HL-60 (cell line): ENCODE measurements around the gene DIPK2B.

ENCODE experiments used
- DNase-seq, 2 experiments: peaks; one replicate each; pipeline ENCODE4 v3.0.0-alpha.2; 2010 to 2020; ENCODE audit warnings: low read depth in 1 of 2, low spot score in 1 of 2
- H3K27ac ChIP-seq: fragments of 250-450 bp; sonication (Bioruptor Pico); replicated peaks from 2 replicates; pipeline ENCODE4 v1.5.1; 2020; ENCODE audit warnings: mild to moderate bottlenecking, moderate library complexity
- H3K27me3 ChIP-seq: fragments of 250-450 bp; sonication (Bioruptor Pico); 2 replicates; pipeline ENCODE4 v1.5.1; 2021; ENCODE audit warnings: mild to moderate bottlenecking, moderate library complexity; ENCODE audit not compliant: insufficient read depth, poor library complexity, severe bottlenecking
- H3K4me3 ChIP-seq: replicated peaks from 2 replicates; pipeline ENCODE4 v1.5.1; 2011; ENCODE audit warnings: mild to moderate bottlenecking, control low read depth, low read length; ENCODE audit not compliant: insufficient read depth
- GABPA ChIP-seq: IDR thresholded peaks from 2 replicates; pipeline ENCODE4 v1.6.1; 2012; ENCODE audit warnings: low read depth
- POLR2AphosphoS5 ChIP-seq: IDR thresholded peaks from 2 replicates; pipeline ENCODE4 v1.6.1; 2012; ENCODE audit warnings: low read depth
- SPI1 ChIP-seq: IDR thresholded peaks from 2 replicates; pipeline ENCODE4 v1.6.1; 2012; ENCODE audit warnings: low read depth, mild to moderate bottlenecking, borderline replicate concordance
- TF ChIP-seq, protein P1 (sequence below): IDR thresholded peaks from 2 replicates; pipeline ENCODE4 v1.6.1; 2012; ENCODE audit warnings: low read depth; ENCODE audit not compliant: insufficient replicate concordance
- TF ChIP-seq, protein P2 (sequence below): IDR thresholded peaks from one replicate; pipeline ENCODE4 v1.5.1; 2011; ENCODE audit warnings: low read length, control low read depth, inconsistent platforms; ENCODE audit not compliant: insufficient read depth

The DIPK2B gene

DNA sequence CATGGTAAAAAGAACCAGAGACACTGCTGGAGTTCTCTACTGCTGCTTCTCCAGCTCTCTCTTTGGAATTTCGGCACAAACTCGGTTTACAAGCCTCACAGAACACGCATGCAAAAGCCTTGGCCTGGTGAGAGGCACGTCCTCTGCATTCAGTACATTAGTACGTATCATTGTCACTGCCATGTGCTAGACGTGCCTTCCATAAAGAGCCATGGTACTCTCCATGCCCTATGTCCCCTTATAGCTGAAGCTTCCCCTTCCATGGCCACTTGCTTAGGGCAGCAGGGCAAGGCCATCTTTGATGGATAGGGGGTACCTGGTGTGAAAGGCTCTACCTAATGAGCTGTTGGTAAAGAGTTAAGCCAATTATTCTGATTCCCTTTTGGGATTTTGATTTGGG lies 35.0 kb downstream of the DIPK2B start:
- H3K4me3 ChIP-seq = no peak overlapping the region
- no peak for DNase-seq
- H3K27ac ChIP-seq = no peak overlapping the region
- TF ChIP-seq GABPA = no peak
- TF ChIP-seq, protein P1, sequence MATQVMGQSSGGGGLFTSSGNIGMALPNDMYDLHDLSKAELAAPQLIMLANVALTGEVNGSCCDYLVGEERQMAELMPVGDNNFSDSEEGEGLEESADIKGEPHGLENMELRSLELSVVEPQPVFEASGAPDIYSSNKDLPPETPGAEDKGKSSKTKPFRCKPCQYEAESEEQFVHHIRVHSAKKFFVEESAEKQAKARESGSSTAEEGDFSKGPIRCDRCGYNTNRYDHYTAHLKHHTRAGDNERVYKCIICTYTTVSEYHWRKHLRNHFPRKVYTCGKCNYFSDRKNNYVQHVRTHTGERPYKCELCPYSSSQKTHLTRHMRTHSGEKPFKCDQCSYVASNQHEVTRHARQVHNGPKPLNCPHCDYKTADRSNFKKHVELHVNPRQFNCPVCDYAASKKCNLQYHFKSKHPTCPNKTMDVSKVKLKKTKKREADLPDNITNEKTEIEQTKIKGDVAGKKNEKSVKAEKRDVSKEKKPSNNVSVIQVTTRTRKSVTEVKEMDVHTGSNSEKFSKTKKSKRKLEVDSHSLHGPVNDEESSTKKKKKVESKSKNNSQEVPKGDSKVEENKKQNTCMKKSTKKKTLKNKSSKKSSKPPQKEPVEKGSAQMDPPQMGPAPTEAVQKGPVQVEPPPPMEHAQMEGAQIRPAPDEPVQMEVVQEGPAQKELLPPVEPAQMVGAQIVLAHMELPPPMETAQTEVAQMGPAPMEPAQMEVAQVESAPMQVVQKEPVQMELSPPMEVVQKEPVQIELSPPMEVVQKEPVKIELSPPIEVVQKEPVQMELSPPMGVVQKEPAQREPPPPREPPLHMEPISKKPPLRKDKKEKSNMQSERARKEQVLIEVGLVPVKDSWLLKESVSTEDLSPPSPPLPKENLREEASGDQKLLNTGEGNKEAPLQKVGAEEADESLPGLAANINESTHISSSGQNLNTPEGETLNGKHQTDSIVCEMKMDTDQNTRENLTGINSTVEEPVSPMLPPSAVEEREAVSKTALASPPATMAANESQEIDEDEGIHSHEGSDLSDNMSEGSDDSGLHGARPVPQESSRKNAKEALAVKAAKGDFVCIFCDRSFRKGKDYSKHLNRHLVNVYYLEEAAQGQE = no peak
- no peak for TF ChIP-seq POLR2AphosphoS5
- TF ChIP-seq SPI1 = no peak
- TF ChIP-seq, protein P2, sequence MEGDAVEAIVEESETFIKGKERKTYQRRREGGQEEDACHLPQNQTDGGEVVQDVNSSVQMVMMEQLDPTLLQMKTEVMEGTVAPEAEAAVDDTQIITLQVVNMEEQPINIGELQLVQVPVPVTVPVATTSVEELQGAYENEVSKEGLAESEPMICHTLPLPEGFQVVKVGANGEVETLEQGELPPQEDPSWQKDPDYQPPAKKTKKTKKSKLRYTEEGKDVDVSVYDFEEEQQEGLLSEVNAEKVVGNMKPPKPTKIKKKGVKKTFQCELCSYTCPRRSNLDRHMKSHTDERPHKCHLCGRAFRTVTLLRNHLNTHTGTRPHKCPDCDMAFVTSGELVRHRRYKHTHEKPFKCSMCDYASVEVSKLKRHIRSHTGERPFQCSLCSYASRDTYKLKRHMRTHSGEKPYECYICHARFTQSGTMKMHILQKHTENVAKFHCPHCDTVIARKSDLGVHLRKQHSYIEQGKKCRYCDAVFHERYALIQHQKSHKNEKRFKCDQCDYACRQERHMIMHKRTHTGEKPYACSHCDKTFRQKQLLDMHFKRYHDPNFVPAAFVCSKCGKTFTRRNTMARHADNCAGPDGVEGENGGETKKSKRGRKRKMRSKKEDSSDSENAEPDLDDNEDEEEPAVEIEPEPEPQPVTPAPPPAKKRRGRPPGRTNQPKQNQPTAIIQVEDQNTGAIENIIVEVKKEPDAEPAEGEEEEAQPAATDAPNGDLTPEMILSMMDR = no peak
- H3K27me3 ChIP-seq = no peaks in the 10 kb centered on the region

- no peaks in the 10 kb centered on the region for H3K27me3 ChIP-seq
- no peak for DNase-seq
Measured at GRCh38 chrX:45164995-45165394, 35.7 kb downstream of the DIPK2B start.

DNA sequence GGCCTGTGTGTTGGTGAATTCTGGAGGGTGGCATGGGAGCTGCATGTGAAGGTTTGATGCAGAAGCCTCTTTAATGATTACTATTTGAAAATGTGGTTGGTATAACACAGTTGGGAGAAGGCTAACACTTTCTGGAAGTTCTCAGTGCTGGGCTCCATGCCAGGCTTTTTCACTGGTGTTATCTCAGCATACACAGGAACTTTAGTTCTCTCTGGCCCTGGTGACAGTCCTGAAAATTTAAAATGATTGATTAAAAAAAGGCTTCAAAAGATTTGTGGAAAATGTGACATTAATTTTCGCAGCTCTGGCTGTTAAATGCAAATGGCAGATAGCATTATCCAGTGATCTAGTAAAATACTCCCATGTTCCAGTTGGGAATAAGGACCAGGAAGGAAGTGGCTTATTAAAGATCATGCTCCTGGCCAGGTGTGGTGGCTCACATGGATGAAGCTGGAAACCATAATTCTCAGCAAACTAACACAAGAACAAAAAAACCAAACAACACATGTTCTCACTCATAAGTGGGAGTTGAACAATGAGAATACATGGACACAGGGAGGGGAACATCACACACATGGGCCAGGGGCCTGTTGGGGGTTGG lies 36.6 kb downstream of the DIPK2B start:
- H3K4me3 ChIP-seq = no peak overlapping the region
- no peak overlapping the region for H3K27ac ChIP-seq
- DNase-seq = no peak
- no peaks in the 10 kb centered on the region for H3K27me3 ChIP-seq
- TF ChIP-seq GABPA (no peak), POLR2AphosphoS5 (no peak), SPI1 (no peak)
- TF ChIP-seq, protein P1 = no peak
- TF ChIP-seq, protein P2 = no peak

More at GRCh38 chrX:45164995-45165394, 35.7 kb downstream of the DIPK2B start:
- H3K27ac ChIP-seq = no peak overlapping the region
- no peak overlapping the region for H3K4me3 ChIP-seq
- no peak for TF ChIP-seq GABPA
- TF ChIP-seq POLR2AphosphoS5 = no peak
- TF ChIP-seq, protein P2 = no peak
- TF ChIP-seq, protein P1 = no peak
- TF ChIP-seq SPI1 = no peak
